22Rv1 (cell line): ENCODE results near the gene CD59.

Source experiments
- ZFX ChIP-seq: fragments of 450-650 bp; IDR thresholded peaks from 2 replicates; pipeline ENCODE4 v1.6.1; 2017; ENCODE audit warnings: antibody characterized with exemption, borderline replicate concordance
- TF ChIP-seq, protein P1 (sequence below): fragments of 450-650 bp; IDR thresholded peaks from 2 replicates; pipeline ENCODE4 v1.5.1; 2017; ENCODE audit warnings: mild to moderate bottlenecking

DNA sequence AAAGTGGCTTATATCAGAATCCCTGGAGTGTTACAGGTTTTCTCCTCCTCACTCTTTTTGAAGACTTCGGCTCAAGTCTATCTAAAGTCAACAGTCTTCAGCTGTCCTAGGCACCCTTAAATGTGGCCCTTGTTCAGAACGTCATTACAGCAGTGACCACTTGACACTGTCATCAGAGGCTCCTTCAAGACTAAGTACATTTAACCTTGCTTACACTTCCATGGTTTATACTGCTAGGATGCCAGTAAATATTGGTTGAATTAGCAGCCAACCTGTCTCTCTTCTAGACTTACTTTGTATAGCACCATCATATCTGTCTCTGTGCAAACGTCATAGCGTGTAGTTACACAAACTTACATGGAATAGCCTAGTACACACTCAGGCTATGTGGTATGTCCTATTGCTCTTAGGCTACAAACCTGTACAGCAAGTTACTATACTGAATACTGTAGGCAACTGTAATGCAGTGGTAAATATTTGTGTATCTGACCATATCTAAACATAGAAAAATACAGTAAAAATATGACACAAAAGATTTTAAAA is 22.3 kb downstream of the CD59 start:
- TF ChIP-seq, protein P1, sequence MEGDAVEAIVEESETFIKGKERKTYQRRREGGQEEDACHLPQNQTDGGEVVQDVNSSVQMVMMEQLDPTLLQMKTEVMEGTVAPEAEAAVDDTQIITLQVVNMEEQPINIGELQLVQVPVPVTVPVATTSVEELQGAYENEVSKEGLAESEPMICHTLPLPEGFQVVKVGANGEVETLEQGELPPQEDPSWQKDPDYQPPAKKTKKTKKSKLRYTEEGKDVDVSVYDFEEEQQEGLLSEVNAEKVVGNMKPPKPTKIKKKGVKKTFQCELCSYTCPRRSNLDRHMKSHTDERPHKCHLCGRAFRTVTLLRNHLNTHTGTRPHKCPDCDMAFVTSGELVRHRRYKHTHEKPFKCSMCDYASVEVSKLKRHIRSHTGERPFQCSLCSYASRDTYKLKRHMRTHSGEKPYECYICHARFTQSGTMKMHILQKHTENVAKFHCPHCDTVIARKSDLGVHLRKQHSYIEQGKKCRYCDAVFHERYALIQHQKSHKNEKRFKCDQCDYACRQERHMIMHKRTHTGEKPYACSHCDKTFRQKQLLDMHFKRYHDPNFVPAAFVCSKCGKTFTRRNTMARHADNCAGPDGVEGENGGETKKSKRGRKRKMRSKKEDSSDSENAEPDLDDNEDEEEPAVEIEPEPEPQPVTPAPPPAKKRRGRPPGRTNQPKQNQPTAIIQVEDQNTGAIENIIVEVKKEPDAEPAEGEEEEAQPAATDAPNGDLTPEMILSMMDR, result no peak
- TF ChIP-seq ZFX, result no peak
